GM21447 (cell line): Measurements from ENCODE around the gene PRKG1.

Experiments used
- ATAC-seq: cut with Tn5 transposase; IDR thresholded peaks from one replicate; pipeline ENCODE4 v1.9.1; 2021; ENCODE audit not compliant: unreplicated experiment

Gene PRKG1

GRCh38 chr10:51217505-51217904 is 143.2 kb downstream of the PRKG1 start:
- ATAC-seq, result no peak

- ATAC-seq, result no peak
Measured at GRCh38 chr10:51224671-51225161, 150.4 kb downstream of the PRKG1 start.

- no peak for ATAC-seq
Measured at GRCh38 chr10:51227897-51228713, 153.8 kb downstream of the PRKG1 start.

- no peak for ATAC-seq
Measured at GRCh38 chr10:51228714-51229100, 154.4 kb downstream of the PRKG1 start.

GRCh38 chr10:51230887-51231585 is 156.7 kb downstream of the PRKG1 start:
- no peak for ATAC-seq

GRCh38 chr10:51231754-51232153 is 157.5 kb downstream of the PRKG1 start:
- no peak for ATAC-seq

- no peak for ATAC-seq
Measured at GRCh38 chr10:51233337-51234100, 159.2 kb downstream of the PRKG1 start.

- ATAC-seq, result no peak
Measured at GRCh38 chr10:51235865-51236264, 161.6 kb downstream of the PRKG1 start.

- no peak for ATAC-seq
Measured at GRCh38 chr10:51239006-51239405, 164.7 kb downstream of the PRKG1 start.

GRCh38 chr10:51241461-51241860 is 167.2 kb downstream of the PRKG1 start:
- ATAC-seq, result no peak

GRCh38 chr10:51242393-51242792 is 168.1 kb downstream of the PRKG1 start:
- no peak for ATAC-seq

- no peak for ATAC-seq
Measured at GRCh38 chr10:51244309-51244708, 170.0 kb downstream of the PRKG1 start.

- ATAC-seq, result no peak
Measured at GRCh38 chr10:51244748-51245490, 170.6 kb downstream of the PRKG1 start.

GRCh38 chr10:51246156-51246555 is 171.9 kb downstream of the PRKG1 start:
- ATAC-seq, result no peak

GRCh38 chr10:51250278-51250920 is 176.1 kb downstream of the PRKG1 start:
- no peak for ATAC-seq

- no peak for ATAC-seq
Measured at GRCh38 chr10:51251110-51251509, 176.8 kb downstream of the PRKG1 start.

- ATAC-seq, result no peak
Measured at GRCh38 chr10:51255381-51255780, 181.1 kb downstream of the PRKG1 start.

- no peak for ATAC-seq
Measured at GRCh38 chr10:51257511-51258248, 183.4 kb downstream of the PRKG1 start.

- ATAC-seq, result no peak
Measured at GRCh38 chr10:51260376-51260775, 186.1 kb downstream of the PRKG1 start.

GRCh38 chr10:51266496-51266895 is 192.2 kb downstream of the PRKG1 start:
- no peak for ATAC-seq
